SH-SY5Y (cell line): Measurements from ENCODE around the gene KIF3A.

Source experiments
- GATA2 ChIP-seq: IDR thresholded peaks from 2 replicates; pipeline ENCODE4 v1.6.1; 2011; ENCODE audit warnings: mild to moderate bottlenecking, low read depth, low read length
- GATA3 ChIP-seq: IDR thresholded peaks from 2 replicates; pipeline ENCODE4 v1.6.1; 2011; ENCODE audit warnings: low read depth, mild to moderate bottlenecking, low read length, moderate library complexity

KIF3A gene

GRCh38 chr5:132736853-132737833, at the start of gene KIF3A:
Gene KIF3A (minus strand): TSS chr5:132737546. CDS start chr5:132737419, 127 bp downstream.
- TF ChIP-seq GATA3 (no peak), GATA2 (no peak)

GRCh38 chr5:132787076-132787475, 49.7 kb upstream of the KIF3A start:
- TF ChIP-seq GATA3 (no peak), GATA2 (no peak)

GRCh38 chr5:132785864-132786263, 48.5 kb upstream of the KIF3A start:
- TF ChIP-seq GATA2 (no peak), GATA3 (no peak)

GRCh38 chr5:132785365-132785764, 48.0 kb upstream of the KIF3A start:
- TF ChIP-seq GATA3 (no peak), GATA2 (no peak)

- TF ChIP-seq GATA2: no peak
- no peak for TF ChIP-seq GATA3
Measured at GRCh38 chr5:132782101-132782500, 44.8 kb upstream of the KIF3A start.

- no peak for TF ChIP-seq GATA3
- no peak for TF ChIP-seq GATA2
Measured at GRCh38 chr5:132781029-132781428, 43.7 kb upstream of the KIF3A start.

- TF ChIP-seq GATA2: no peak
- no peak for TF ChIP-seq GATA3
Measured at GRCh38 chr5:132780577-132780976, 43.2 kb upstream of the KIF3A start.

GRCh38 chr5:132779961-132780360, 42.6 kb upstream of the KIF3A start:
- TF ChIP-seq GATA3: no peak
- no peak for TF ChIP-seq GATA2

GRCh38 chr5:132778856-132779255, 41.5 kb upstream of the KIF3A start:
- no peak for TF ChIP-seq GATA3
- TF ChIP-seq GATA2: no peak

GRCh38 chr5:132778129-132778528, 40.8 kb upstream of the KIF3A start:
- TF ChIP-seq GATA3 (no peak), GATA2 (no peak)

- TF ChIP-seq GATA3: no peak
- no peak for TF ChIP-seq GATA2
Measured at GRCh38 chr5:132777209-132778069, 40.1 kb upstream of the KIF3A start, which contains the start of gene SEPTIN8. Gene SEPTIN8 (minus strand): TSS chr5:132777239. CDS start chr5:132777137, 102 bp downstream.

- no peak for TF ChIP-seq GATA3
- TF ChIP-seq GATA2: no peak
Measured at GRCh38 chr5:132776938-132777208, 39.5 kb upstream of the KIF3A start.

- no peak for TF ChIP-seq GATA2
Measured at GRCh38 chr5:132776131-132776937, 39.0 kb upstream of the KIF3A start.
